ENCODE results near the gene PARD3B. TPM values are rescaled to one million over a fixed set of nuclear protein-coding genes. Genes with fewer than 3 reads are reported as not detected.

The PARD3B gene
- total and polyA plus RNA-seq, 2 of the 13 experiments (the other 11 are each of a cell fraction or from before 2014, with no cell fraction given): 0.71 to 2.3 TPM

- Histone ChIP-seq H3K27ac (ENCODE audit: extremely low read length, insufficient read depth, low read length) (no peak overlapping the region), H2AFZ (ENCODE audit: low read length) (no peak overlapping the region), H3K9me3 (ENCODE audit: low read length) (peaks cover 92% of the 10 kb centered on the region), H3K9ac (ENCODE audit: insufficient read depth, low read depth, low read length) (no peak overlapping the region), H3K4me3 (replicated peaks in 1 of 3; ENCODE audit: insufficient read depth in 1 of 3, low read depth in 2 of 3, low read length in 3 of 3) (no peak overlapping the region), H3K4me1 (ENCODE audit: insufficient read depth, low read length) (no peaks in the 10 kb centered on the region), H3K27me3 (ENCODE audit: control insufficient read depth in 1 of 2, insufficient read depth in 2 of 2, low read length in 2 of 2) (no peaks in the 10 kb centered on the region), H4K20me1 (ENCODE audit: insufficient read depth, low read length) (no peaks in the 10 kb centered on the region), H3K4me2 (ENCODE audit: low read depth, low read length) (no peak overlapping the region), H3K79me2 (ENCODE audit: insufficient read depth, low read length) (no peaks in the 10 kb centered on the region), H3K36me3 (replicated peaks in 1 of 2; ENCODE audit: control insufficient read depth in 1 of 2, insufficient read depth in 2 of 2, low read length in 2 of 2) (no peaks in the 10 kb centered on the region)
- CTCF ChIA-PET (ENCODE audit: low intra/inter-chr PET ratio, low total read pairs): no interaction called here
- in situ Hi-C loops (cut with HindIII; ENCODE audit: extremely low pct_ligation_motif_present, low pct_unique_long_range_greater_than_20kb) (no loop called here), intact Hi-C loops (cut with micrococcal nuclease; ENCODE audit: unreplicated experiment) (no loop called here)
- BruUV-seq (replicated peaks): no TSS peak
- 3% methylated on average over 1 of the region's 1 CpG for WGBS (ENCODE audit: low lambda C conversion rate)
- TF ChIP-seq ATF4 (CRISPR knock-in tag; IDR thresholded peaks at IDR 0.05) (peak in 1 of 2 experiments; percentile 85; a peak in 2 of 4 replicates), HHEX (CRISPR knock-in tag; IDR thresholded peaks at IDR 0.05) (no peak)
- FAIRE-seq: no peak
- no peak for DNase-seq (ENCODE audit: low spot score)
- POLR2A ChIA-PET: no interaction called here
- no peak for ATAC-seq
Measured at GRCh38 chr2:204753841-204754240, 208.6 kb downstream of the PARD3B start.

GRCh38 chr2:204754898-204755297, 209.6 kb downstream of the PARD3B start:
- ChIA-PET CTCF (ENCODE audit: low intra/inter-chr PET ratio, low total read pairs) (no interaction called here), POLR2A (no interaction called here)
- WGBS (ENCODE audit: low lambda C conversion rate): 21% methylated on average over 3 of the region's 3 CpGs
- no peak overlapping the region for H3K9ac ChIP-seq (ENCODE audit: insufficient read depth, low read depth, low read length)
- TF ChIP-seq MAFF (IDR thresholded peaks at IDR 0.05; ENCODE audit: low read depth, low read length) (peak; percentile 90), MAFK (conservative IDR thresholded peaks at IDR 0.05 in 1 of 2, IDR thresholded peaks at IDR 0.05 in 1 of 2; ENCODE audit: low read length in 2 of 2) (peak; percentile 92 to 94), SCMH1 (CRISPR knock-in tag; IDR thresholded peaks at IDR 0.05; ENCODE audit: borderline replicate concordance) (no peak)
- FAIRE-seq: no peak
- ATAC-seq: no peak
- H3K27me3 ChIP-seq (ENCODE audit: control insufficient read depth in 1 of 2, insufficient read depth in 2 of 2, low read length in 2 of 2): no peaks in the 10 kb centered on the region
- in situ Hi-C loops (cut with HindIII; ENCODE audit: extremely low pct_ligation_motif_present, low pct_unique_long_range_greater_than_20kb): no loop called here
- no peak for DNase-seq (ENCODE audit: low spot score)
- BruUV-seq (replicated peaks): no TSS peak
- no peak overlapping the region for H2AFZ ChIP-seq (ENCODE audit: low read length)
- H3K36me3 ChIP-seq (replicated peaks in 1 of 2; ENCODE audit: control insufficient read depth in 1 of 2, insufficient read depth in 2 of 2, low read length in 2 of 2): no peaks in the 10 kb centered on the region
- H3K4me3 ChIP-seq (replicated peaks in 1 of 3; ENCODE audit: insufficient read depth in 1 of 3, low read depth in 2 of 3, low read length in 3 of 3): no peak overlapping the region
- no peak overlapping the region for H3K27ac ChIP-seq (ENCODE audit: extremely low read length, insufficient read depth, low read length)
- intact Hi-C loops (cut with micrococcal nuclease; ENCODE audit: unreplicated experiment): no loop called here
- no peaks in the 10 kb centered on the region for H3K4me1 ChIP-seq (ENCODE audit: insufficient read depth, low read length)
- H3K79me2 ChIP-seq (ENCODE audit: insufficient read depth, low read length): no peaks in the 10 kb centered on the region
- peaks cover 89% of the 10 kb centered on the region for H3K9me3 ChIP-seq (ENCODE audit: low read length)
- H4K20me1 ChIP-seq (ENCODE audit: insufficient read depth, low read length): no peaks in the 10 kb centered on the region
- H3K4me2 ChIP-seq (ENCODE audit: low read depth, low read length): no peak overlapping the region

Measured in HepG2 (cell line).